Activated CD4-positive, alpha-beta T cell treated with anti-CD3 and anti-CD28 coated beads, Interleukin-2, Interleukin-6, amounts not matched to agents 100 ng/mL and 50 ng/mL, durations not matched to agents 16 hours and 8 hours (primary cell): ENCODE data around the gene IL19.
A peak's percentile ranks its signal among the peaks of the same experiment; 100 is the strongest.
"Not testable (repeated sequence)": the region's sequence is repeated elsewhere in the genome, so short reads cannot be mapped to it uniquely, and the experiment has no call there.

ENCODE experiments used
- DNase-seq: peaks from one replicate; pipeline ENCODE4 v3.0.0-alpha.2; 2020

IL19 gene

GRCh38 chr1:206834711-206835110 lies 64.1 kb downstream of the IL19 start:
- no peak for DNase-seq

DNA sequence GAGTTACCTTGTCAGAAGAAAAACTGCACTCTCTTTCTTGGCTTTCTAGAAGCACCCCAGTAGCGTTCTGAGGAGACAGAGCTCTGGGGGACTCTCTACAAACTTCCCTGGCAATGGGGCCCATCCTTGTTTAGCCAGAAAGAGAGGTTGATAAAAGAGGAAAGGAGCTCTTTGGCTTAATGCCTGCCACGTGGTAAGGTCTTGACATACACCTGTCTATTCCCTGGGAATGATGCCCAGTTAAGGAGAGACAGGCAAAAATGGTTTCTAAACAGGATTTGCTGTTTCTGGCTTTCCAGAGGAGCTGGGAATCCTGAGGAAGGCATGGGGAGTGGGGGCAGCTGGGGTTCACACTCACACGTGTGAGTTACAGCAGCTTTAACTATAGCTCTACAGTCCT lies 64.6 kb downstream of the IL19 start:
- no peak for DNase-seq

- DNase-seq = no peak
Measured at GRCh38 chr1:206836111-206836510, 65.5 kb downstream of the IL19 start.

- DNase-seq = no peak
Measured at GRCh38 chr1:206839006-206839560, 68.5 kb downstream of the IL19 start.

- no peak for DNase-seq
Measured at GRCh38 chr1:206839857-206840256, 69.3 kb downstream of the IL19 start.

- no peak for DNase-seq
Measured at GRCh38 chr1:206841609-206842323, 71.2 kb downstream of the IL19 start.

- no peak for DNase-seq
Measured at GRCh38 chr1:206842854-206843253, 72.3 kb downstream of the IL19 start.

- DNase-seq = no peak
Measured at GRCh38 chr1:206843626-206844025, 73.1 kb downstream of the IL19 start.

DNA sequence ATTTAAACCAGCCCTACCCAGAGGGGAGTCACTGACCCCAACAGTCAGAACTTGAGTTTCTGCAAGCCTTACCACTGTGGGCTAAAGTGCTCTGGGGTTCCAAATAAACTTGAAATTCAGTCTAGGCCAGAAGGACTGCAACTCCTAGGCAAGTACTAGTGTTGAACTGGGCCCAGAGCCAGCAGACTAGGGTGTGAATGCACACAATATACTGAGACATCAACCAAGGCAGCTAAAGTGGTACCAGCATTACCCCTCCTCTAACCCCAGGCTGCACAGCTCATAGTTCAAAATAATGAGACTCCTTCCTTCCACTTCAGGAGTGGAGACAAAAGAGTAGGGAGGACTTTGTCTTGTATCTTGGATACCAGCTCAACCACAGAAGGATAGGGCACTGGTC lies 75.9 kb downstream of the IL19 start:
- DNase-seq = no peak

DNA sequence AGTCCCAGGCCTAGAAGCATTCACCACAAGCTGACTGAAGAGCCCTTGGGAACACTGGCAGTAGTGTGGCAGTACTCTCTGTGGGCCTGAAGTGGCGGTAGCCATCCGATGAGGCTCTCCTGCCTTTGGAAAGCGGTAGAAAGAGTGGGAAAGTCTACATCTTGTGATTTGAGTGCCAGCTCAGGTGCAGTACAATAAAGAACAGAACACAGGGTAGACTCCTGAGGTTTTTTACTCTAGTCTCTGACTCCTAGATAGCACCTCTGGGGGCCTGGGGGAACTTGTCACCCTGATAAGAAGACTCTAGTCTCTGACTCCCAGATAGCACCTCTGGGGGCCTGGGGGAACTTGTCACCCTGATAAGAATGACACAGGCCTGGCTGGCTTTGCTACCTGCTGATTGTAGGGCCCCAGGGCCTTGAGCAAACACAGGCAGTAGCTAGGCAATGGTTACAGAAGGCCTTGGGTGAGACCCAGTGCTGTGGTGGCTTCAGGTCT lies 76.8 kb downstream of the IL19 start:
- no peak for DNase-seq

GRCh38 chr1:206847946-206848345 lies 77.4 kb downstream of the IL19 start:
- DNase-seq = no peak

DNA sequence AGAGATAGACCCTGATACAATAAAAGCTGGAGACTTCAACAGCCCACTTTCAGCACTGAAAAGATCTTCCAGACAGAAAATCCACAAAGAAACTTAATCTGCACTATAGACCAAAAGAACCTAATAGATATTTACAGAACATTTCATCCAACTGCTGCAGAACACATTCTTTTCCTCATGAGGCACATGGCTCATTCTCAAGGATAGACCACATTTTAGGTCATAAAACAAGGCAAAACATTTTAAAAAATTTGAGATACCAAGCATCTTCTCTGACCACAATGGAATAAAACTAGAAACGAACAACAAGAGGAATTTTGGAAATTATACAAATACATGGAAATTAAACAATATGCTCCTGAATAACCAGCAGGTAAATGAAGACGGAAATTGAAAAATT lies 79.8 kb downstream of the IL19 start:
- DNase-seq = no peak

DNA sequence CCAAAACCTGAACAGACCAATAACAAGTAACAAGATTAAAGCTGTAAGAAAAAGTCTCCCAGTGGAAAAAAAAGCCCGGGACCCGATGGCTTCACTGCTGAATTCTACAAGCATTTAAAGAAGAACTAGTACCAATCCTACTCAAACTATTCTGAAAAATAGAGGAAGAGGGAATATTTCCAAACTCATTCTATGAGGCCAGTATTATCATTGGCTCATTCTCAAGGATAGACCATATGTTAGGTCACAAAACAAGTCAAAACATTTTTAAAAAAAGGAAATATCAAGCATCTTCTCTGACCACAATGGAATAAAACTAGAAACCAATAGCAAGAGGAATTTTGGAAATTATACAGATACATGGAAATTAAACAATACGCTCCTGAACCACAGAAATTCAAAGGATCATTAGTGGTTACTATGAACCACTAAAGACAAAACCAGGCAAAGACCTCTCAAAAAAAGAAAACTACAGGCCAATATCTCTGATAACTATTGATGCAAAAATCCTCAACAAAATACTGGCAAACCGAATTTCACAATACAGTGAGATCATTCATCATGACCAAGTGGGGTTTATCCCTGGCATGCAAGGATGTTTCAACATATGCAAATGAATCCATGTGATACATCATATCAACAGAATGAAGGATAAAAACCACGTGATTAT lies 80.9 kb downstream of the IL19 start:
- no peak for DNase-seq

GRCh38 chr1:206852662-206853061 lies 82.1 kb downstream of the IL19 start:
- DNase-seq = not testable (repeated sequence)

- DNase-seq = not testable (repeated sequence)
Measured at GRCh38 chr1:206853696-206854095, 83.1 kb downstream of the IL19 start.

DNA sequence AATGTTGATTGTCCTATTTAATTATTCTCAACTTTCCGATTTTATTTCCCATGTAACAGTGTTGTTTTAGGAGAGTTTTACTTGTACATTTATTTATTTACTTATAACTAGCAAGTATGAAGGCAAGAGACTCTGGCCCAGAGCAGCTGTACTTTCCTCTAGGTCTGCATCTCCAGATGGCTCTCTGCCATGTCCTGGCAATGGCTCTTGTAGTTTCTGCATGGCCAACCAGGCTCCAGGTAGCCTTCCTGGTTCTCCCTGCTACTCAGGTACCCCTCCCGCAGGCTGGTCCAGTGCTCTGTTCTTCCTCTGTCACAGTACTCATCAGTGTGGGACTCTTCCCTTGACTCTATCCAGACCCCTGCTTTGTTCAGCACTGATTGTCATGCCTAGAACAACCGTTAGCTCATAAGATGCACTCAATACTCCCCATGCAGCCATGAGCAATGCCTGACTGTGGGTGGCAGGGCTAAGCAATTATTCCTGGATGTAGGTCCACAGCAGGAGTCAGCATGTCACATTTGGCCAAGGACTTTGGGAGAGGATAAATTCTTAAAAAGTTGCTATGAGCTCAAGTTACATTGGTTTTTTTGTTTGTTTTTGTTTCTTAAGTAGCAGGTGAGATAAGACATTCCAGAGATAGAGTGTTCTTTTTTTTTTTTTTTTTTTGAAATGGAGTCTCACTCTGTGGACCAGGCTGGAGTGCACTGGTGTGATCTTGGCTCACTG lies 84.0 kb downstream of the IL19 start:
- no peak for DNase-seq

GRCh38 chr1:206855859-206856258 lies 85.3 kb downstream of the IL19 start:
- DNase-seq = no peak

- peak; percentile 10 for DNase-seq
Measured at GRCh38 chr1:206856674-206857464, 86.3 kb downstream of the IL19 start.

- DNase-seq = no peak
Measured at GRCh38 chr1:206859082-206859521, 88.5 kb downstream of the IL19 start.

DNA sequence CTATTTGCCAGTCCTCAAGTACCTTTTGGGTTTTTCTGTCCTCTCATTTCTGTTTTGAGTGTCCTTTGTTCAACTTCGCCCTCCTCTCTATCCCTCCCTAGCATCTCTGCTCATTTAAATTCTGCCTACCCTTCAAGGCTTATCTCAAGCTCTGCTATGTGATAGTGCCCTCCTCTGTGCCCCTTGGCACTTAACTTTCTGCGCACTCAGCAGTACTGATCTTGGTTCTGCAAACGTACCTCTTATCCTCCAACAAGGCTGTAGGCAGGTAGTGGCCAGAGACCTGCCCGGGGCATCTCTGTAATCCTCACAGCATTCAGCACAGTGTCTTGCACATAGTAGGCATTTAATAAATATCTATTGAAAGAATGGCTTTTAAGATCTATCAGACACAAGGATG lies 89.6 kb downstream of the IL19 start:
- DNase-seq = no peak

- DNase-seq = no peak
Measured at GRCh38 chr1:206863266-206863665, 92.7 kb downstream of the IL19 start.

DNA sequence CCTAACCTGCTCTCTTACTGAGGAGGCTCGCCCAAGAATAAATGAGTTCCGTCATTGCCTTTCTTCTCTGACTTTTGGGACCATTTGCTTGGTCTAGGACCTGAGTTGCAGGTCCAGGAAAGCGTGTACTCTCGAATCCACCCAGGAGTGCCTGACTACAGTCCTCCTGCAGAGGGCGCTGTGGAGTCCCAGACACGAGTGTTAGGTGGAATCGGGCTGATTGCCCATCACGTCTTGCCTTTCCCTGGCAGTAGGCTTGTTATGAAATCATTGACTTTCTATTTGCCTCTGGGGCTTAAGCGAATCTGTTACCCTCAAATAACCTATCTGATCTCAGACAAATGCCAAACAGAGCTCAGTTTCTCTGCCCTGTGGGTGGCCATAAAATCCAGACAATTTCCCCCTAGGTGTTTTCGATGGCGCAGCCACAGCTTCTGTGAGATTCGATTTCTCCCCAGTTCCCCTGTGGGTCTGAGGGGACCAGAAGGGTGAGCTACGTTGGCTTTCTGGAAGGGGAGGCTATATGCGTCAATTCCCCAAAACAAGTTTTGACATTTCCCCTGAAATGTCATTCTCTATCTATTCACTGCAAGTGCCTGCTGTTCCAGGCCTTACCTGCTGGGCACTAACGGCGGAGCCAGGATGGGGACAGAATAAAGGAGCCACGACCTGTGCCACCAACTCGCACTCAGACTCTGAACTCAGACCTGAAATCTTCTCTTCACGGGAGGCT lies 94.5 kb downstream of the IL19 start, which contains the start of gene IL20:
TSS of gene IL20 (plus strand) at position 685 of the 733 bp plus-strand sequence. CDS start 230 bp downstream, outside the sequence.
- peak; percentile 80 for DNase-seq
